IPS-18c (cell line): Measurements from ENCODE around the gene ANKRD11.
"Not testable (repeated sequence)": the region's sequence is repeated elsewhere in the genome, so short reads cannot be mapped to it uniquely, and the experiment has no call there.

Experiments used
- H3K4me3 ChIP-seq: 2 replicates; pipeline ENCODE4 v1.7.0; 2013; ENCODE audit warnings: low read depth, mild to moderate bottlenecking, low read length, moderate library complexity; ENCODE audit not compliant: insufficient read depth
- H3K9me3 ChIP-seq: one replicate; pipeline ENCODE4 v1.6.1; 2013; ENCODE audit warnings: mild to moderate bottlenecking, low read length, moderate library complexity; ENCODE audit not compliant: control insufficient read depth, insufficient read depth

ANKRD11 gene

DNA sequence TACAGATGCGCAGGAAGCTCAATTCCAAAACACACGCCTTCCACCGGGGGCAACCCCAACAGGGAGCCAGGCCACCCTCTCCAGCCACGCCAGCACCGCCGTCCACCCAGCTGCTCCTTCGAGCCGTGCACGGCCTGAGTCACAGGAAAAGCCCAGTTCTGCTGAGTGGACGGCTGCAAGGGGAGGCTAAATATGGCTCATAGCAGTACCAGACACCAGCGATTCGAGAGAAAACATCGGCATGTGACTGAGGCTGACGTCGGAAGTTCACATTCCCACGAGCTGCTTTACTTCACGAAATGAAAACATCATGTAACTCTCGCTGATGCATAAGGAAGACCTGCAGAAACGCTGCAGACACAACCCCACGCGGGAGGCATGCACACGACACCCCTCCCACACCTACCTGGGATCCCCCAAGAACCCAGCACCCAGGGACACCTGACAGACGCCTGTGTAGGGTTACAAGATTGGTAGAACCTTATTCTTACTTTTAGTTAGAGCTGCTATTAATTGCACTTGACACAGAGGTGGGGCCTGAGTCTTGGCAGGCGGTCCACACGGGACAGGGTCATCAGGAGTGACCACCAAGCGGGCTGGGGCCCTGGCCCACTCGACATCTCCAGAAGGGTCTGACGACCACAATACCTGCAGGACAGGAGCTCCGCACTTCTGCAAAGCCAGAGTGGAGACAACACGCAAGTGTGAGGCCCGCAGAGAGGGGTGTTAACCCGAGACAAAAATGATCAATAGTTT, 116.8 kb downstream of the ANKRD11 start:
- peaks cover 2% of the 10 kb centered on the region for H3K9me3 ChIP-seq
- H3K4me3 ChIP-seq: no peak overlapping the region

DNA sequence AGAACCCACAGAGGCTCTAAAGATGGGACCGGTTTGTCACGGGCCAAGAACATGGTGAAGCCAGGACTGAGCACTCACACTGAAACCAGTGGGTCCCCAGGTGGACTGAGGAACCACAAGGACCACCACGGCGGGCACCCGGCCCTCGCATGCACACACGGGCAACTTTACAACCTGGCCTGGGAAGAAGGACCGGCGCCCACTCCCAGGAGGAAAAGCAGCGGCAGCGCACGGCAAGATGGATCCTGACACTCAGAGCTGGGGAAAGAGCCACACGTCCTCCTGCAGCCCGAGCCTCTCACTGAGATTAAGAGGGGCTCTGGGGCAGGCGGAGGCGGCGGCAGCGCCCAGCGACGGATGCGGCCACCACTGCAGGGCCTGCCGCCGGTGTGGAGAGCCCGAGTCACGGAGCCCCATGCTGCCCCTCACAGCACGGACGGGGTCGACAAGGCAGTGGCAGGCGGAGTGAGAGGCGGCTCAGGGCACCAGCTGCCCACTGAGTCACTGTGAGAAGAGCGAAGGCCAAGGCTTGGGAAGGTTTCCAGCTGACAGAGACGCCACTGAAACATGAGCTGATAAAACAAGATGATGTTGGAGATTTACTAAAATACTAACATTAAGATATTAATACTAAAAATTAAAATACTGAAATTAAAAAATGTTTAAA, 118.3 kb downstream of the ANKRD11 start:
- Histone ChIP-seq H3K4me3 (no peak overlapping the region), H3K9me3 (peaks cover 2% of the 10 kb centered on the region)

DNA sequence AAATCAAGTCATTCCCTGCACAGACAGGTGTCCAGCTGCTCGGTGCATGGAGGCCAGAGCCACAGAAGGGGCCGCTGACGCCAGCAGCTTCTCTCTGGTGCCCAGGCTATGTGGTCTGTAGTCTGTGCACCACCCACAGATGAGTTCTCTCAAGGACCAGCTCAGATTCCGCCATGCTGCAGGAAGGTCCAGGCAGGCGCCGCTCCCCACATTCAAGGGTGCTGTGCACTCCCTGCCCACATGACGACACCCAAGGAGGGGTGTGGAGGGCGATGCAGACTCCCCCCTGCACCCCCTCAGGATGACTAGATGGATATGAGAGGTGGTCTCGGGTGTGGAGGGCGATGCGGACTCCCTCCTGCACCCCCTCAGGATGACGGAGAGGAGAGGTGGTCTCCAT, 119.0 kb downstream of the ANKRD11 start:
- Histone ChIP-seq H3K4me3 (no peak overlapping the region), H3K9me3 (peaks cover 2% of the 10 kb centered on the region)

DNA sequence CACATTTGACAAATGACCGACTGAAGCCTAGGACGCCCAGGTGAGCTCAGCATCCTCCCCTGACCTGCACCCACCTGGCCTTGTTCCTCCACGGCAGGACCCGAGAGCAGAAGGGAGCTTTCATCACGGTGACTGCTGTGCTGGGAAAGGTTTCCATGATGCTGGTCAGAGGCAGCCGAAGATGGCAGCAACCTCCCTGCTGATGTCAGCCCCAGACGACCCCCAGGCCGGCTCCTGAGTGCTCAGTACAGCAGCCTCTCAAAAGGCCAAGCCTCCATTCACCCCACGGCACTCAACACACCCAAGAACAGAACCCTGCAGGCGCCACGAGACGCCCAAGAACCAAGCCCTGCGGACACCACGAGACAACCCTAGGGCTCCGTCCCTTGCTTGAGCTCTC, 119.8 kb downstream of the ANKRD11 start:
- no peak overlapping the region for H3K4me3 ChIP-seq
- H3K9me3 ChIP-seq: peaks cover 2% of the 10 kb centered on the region

DNA sequence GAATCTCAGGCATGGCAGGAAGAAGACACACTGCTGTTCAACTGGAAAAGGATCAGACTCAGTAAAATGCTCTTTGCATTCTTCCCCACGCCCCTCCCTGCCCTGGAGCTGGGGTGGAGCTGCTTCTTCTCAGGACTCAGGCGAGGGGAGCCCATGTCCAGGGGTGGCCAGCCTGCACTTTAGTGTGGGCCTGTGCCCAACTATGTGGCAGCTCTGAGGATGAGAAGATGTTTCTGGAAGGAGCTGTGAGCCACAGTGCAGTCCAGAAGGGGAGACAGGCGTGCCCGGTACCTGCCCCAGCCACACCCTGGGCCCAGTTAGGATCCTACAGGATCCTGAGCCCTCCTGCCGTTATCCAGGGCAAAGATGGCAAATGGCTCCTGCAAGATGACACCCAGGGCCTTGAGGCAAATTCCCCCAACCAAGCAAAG, 120.3 kb downstream of the ANKRD11 start:
- Histone ChIP-seq H3K4me3 (no peak overlapping the region), H3K9me3 (peaks cover 1% of the 10 kb centered on the region)

DNA sequence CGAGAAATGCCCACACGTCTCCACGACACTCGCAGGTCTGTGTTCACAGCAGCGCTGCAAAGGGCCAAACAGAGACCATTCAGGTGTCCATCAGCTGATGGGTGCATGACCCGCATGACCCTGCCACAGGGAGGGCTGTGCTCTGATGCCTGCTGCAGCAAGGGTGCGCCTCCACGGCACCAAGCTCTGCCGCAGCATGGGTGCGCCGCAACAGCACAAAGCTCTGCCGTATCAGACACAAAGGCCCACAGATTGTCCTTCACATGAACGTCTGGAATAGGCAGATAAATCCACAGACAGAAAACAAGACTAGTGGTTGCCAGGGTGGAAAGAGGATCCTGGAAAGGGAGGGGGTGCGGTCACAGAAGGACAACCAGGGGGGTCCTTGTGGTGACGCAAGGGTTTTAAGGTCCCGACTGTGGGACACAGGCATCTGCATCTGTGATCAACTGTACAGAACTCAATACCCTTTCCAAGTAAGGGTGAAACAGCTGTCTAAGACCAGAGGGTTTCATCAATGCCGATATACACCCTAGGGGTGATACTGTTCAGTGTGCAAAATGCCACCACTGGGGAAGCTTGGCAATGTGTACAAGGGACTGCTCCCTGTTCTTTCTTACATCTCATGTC, 121.0 kb downstream of the ANKRD11 start:
- Histone ChIP-seq H3K4me3 (no peak overlapping the region), H3K9me3 (no peaks in the 10 kb centered on the region)

DNA sequence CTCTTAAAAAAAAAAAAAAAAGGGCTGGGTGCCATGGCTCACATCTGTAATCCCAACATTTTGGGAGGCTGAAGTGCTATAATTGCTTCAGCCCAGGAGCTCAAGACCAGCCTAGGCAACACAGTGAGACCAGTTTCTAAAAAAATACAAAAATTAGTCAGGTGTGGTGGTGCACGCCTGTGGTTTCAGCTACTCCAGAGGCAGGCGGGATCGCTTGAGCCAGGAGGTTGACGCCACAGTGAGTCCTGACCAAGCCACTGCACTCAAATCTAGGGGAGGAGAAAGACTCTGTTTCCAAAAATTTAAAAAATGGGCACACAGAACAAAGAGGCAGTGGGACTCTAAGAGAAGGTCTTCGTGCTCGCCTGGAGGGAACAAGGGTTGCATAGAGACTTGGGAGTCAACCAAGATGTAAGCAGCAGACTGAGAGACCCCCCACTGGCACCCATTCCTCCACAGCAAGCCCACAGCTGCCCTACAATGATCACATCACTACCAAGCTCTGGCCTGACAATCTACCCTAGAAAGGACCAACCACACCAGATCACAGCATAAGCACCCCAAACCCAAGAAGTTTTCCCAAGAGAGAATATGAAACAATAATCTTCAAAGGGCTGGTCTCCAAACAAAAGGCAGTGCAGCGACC, 121.6 kb downstream of the ANKRD11 start:
- no peaks in the 10 kb centered on the region for H3K9me3 ChIP-seq
- H3K4me3 ChIP-seq: no peak overlapping the region

DNA sequence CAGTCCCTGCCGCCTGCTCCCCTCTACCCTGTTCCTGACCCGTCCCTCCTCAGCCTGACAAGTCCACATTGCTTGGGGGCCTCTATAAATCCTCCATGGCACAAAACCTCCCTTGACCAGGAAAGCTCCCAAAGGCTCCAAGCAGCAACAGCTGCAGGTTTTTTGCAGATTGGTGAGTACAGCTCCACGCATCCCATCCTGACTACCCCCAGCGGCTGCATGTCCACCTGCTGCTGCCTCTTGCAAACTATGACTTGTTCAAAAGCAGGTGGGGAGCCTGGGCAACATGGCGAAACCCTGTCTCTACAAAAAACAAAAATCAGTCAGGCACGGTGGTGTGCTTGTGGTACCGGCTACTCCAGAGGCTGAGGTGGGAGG, 122.8 kb downstream of the ANKRD11 start:
- no peak overlapping the region for H3K4me3 ChIP-seq

DNA sequence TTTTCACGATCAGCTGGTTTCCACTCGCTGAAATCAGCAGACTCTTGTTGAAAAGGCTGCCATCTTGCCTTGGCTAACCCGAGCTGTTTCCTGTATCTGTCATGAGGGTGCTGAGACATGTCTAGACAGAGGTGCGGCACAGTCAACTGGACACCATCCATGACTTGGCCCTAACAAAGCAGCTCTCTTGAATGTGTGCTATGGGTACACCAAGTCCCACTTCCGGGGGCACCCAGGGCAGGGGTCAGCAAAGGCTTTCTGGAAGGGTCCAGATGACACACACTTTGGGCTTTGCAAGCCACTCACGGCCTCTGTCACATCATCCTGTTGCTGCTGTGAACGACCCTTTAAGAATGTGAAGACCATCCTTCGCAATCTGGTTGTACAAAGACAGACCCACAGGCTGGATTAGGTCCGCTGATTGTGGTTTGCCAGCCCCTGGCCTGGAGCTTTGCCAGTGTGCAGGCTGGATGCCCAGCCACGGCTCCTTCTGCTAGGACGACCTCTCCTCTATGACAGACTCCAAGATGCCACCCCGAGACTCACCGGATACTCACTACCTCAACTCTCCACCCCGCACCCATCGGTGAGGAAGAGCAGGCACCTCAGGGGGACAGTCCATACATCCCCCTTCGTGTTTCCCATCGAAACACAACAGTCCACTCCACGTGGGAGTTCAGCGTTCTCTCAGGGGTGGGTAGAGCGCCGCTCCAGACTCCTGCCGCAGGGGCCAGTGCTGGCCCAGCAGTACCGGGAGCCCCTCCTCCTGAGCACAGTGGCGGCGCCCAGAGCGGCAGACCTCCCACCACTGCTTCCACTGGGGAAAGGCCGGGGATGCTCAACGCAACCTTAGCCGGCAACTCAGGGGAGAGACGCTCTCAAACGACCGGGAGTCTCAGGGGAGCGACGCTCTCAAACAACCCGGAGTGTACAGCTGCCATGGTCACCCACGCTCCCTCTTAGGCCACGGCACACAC, 123.5 kb downstream of the ANKRD11 start:
- Histone ChIP-seq H3K9me3 (no peaks in the 10 kb centered on the region), H3K4me3 (no peak overlapping the region)

More for the DNA sequence above, 122.8 kb downstream of the ANKRD11 start:
- H3K9me3 ChIP-seq: no peaks in the 10 kb centered on the region

DNA sequence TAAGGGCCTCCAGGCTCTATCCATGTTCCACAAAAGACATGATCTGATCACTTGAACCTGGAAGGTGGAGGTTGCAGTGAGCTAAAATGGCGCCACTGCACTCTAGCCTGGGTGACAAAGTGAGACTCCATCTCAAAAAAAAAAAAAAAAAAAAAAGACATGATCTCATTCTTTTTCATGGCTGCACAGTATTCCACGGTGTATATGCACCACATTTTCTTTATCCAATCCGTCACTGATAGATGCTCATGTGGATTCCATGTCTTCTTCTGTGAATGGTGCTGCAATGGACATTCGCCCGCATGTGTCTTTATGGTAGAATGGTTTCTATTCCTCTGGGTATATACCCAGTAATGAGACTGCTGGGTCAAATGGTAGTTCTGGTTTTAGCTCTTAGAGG, 124.4 kb downstream of the ANKRD11 start:
- Histone ChIP-seq H3K9me3 (no peaks in the 10 kb centered on the region), H3K4me3 (no peak overlapping the region)

DNA sequence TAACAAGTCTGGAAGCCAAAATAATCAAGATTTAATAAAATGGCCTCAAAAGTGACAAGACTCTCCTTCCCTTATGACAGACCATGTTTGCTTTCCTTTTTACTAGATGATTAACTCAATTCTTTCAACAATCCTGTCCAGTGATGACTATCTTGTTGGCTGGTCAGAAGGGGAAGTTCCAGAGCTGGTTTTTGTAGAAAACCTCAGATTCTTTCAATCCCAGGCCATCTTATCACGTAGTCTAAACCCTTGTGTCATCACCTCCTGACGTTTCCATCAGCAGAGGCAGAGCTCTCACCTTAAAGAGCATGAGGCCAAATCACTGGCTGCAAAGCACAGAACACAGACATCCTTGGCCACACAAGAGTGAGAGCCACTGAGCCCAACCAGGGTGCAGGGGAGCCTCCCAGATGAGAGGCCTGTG, 125.3 kb downstream of the ANKRD11 start:
- H3K4me3 ChIP-seq: no peak overlapping the region
- H3K9me3 ChIP-seq: no peaks in the 10 kb centered on the region

DNA sequence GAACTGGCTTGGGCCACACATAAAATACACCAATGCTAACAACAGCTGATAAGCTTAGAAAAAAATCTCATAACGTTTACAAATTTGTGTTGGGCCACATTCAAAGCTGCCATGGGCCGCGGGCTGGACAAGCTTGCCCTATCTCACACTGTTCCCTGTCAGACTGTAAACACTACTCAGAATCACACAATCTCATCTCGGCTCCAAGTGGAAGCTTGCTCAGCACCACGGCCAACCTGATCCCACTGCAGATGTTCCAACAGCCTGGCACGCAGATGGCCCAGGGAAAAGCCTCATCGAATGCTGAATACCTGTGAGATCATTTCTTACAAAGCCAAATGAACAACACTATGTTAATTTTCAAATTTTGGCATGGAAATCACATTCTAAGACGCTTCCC, 125.8 kb downstream of the ANKRD11 start:
- no peaks in the 10 kb centered on the region for H3K9me3 ChIP-seq
- H3K4me3 ChIP-seq: no peak overlapping the region

DNA sequence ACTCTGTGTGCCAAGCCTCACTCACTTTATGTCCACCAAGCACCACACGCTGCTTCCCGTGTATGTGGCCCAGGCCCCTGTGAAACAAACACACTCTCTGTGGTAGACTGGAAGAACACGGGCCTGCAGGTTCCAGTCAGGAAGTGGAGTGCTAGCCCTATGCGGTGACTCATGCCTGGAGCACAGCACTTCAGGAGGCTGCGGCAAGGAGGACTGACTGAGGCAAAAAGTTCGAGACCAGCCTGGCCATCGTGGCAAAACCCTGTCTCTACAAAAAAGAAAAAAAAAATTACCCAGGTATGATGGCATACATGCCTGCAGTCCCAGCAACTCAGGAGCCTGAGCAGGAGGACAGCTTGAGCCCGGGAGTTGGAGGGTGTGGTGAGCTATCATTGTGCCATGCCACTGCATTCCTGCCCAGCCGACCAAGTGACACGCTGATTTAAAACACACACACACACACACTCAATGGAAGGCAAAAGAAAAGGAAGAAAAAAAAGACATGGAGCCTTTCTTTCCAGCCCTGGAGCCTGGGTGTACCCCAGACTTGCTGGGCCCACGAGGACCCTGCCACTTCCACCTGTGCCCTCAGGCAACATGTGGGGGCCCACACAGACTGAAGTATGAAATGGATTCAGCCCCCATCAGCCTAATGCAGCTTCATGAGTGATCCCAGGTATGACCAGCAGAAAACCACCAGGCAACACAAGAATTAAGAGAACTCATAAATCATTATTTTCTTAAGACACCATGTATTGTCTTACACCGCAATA, 126.6 kb downstream of the ANKRD11 start:
- Histone ChIP-seq H3K4me3 (no peak overlapping the region), H3K9me3 (no peaks in the 10 kb centered on the region)

DNA sequence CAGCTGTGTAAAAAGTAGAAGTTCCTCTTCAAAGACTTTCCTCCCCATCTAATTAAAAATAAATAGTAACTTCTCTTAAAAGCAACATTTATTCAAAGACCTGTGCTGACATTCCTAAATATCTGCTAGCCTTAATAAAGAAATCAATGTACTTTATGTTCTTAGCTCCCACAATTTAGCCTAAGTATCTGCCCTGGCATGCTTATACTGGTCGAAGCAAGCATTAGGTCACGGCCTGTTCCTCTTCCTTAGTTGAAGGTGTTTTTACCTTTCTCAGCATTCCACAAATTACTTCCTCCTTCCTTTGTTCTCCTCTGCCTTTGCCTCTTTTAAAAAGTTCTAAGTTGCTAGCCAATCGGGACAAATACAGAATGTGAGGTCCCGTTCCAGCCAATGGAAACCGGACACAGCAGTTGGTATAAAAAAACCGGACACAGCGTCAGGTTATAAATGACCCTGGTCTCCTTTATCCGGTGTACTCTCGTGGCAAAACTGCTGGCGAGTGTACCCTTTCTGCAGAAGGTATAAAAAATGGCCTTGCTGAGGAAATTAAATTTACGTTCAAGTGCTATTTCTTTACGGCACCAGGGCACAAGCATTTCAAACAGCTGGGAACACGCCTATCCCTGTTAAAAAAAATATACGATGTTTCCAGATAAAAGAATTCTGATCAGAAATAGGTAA, 127.7 kb downstream of the ANKRD11 start:
- not testable (repeated sequence) for H3K9me3 ChIP-seq, H3K4me3 ChIP-seq

DNA sequence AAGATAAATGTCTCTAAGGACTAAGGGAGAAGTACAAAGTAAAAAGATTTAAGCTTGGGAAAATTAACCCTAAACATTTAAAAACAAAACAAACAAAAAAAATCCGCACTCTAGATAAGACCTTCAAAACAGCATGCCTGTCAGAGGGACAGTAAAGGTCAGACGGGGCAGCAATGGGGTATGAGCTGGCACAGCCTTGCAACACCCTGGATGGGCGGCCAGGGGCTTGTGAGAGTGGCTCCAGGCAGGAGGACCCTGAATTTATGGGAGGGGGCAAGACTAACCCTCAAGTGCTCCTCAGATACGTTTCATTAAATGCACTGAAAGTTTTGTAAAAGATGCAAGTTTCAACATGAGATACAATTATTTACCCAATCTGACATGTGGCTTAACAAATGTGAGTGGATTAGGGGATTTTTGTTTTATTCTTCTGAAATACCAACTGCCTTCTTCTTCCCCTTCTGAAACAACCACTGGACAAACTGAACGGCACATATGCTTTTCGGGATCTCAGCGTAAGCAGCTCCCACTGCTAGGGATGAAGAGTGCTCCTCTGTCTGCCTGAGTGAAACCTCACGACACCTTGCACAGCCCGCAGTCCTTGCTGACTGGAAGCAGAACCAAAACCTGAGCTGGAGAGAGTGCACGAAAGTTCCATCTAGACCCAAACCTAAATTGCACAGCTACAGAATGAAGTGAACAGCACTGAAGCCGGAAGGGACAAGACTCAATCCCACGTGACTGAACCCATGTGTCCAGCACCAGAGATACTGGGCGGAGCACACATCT, 128.4 kb downstream of the ANKRD11 start:
- no peak overlapping the region for H3K4me3 ChIP-seq
- H3K9me3 ChIP-seq: no peaks in the 10 kb centered on the region
